NCI-H524 (cell line): ENCODE results near the gene ARHGEF38.

Experiments
- DNase-seq, 2 experiments: peaks; one replicate each; lab custom pipeline; 2025; lab: John Stamatoyannopoulos, UW

The ARHGEF38 gene

GRCh38 chr4:105613306-105613705, 60.9 kb downstream of the ARHGEF38 start:
- DNase-seq, result no peak

- no peak for DNase-seq
These were observed 66.9 kb downstream of the ARHGEF38 start for GRCh38 chr4:105619188-105619931.

DNA sequence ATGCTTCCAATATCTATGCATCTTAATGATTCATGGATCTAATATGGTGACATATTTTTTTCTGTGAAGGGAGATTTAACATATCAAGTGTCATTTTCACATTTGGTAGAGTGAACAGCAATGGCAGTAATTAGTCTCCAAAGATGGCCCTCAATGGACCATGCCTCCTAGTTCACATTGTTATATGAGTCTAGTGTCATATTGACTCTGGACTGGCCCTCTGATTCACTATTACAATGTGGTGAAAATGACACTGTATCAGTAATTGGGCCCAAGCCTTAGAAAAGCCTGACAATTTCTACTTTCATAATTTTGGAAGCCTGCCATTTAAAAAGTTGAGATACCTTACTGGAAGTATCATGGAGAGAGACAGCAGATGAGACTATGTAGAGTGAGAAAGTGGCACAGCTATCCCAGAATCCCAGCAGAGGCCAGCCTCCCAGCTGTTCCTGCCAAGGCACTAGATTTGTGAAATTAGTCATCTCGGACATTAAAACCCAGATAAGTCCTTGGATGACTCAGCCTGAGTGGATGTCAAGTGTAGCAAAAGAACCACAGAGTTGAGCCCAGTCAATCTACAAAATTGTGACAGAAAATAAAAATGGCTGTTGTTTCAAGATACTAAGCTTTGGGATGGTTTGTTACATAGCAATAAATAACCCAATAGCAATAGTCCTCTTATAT, 68.4 kb downstream of the ARHGEF38 start:
- DNase-seq, result no peak

GRCh38 chr4:105622269-105622668, 69.8 kb downstream of the ARHGEF38 start:
- DNase-seq, result no peak

DNA sequence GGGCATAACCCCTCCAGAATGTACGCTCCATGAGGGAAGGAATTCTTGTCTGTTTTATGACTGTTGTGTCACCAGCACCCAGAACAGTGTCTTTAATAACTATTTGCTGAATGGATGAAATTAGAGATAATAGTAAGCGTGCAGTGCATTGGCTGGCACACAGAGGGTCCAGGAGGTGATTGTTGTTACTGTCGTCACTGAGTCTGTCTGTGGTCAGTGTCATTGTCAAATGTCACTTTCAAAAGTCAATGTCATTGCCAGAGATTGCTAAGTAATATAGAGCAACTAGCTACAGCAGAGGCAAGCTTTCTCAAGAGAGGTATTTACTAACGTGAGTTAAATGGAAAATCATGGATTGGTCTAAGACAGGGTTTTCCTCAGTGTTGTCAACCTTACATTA, 70.7 kb downstream of the ARHGEF38 start:
- no peak for DNase-seq

DNA sequence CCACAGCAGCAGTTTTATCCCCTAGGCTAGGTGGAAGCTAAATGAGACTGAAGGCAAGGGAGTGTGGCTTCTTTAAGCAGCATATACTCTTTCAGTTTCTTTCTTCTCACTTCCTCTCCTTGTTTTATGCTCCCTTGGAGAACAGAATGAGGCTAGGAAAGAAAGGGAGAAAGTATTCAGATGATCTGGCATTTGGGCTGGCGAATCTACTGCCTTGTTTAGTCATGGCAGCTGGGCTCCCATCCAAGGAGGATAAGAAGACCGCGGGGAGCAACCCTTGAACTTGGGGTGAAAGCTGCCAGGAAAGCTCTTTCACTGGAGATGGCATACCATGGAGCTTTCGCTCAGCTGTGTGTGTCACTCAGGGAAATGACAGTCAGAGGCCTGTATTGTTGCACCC, 72.1 kb downstream of the ARHGEF38 start:
- no peak for DNase-seq

- no peak for DNase-seq
These were observed 72.8 kb downstream of the ARHGEF38 start for GRCh38 chr4:105625214-105625613.

DNA sequence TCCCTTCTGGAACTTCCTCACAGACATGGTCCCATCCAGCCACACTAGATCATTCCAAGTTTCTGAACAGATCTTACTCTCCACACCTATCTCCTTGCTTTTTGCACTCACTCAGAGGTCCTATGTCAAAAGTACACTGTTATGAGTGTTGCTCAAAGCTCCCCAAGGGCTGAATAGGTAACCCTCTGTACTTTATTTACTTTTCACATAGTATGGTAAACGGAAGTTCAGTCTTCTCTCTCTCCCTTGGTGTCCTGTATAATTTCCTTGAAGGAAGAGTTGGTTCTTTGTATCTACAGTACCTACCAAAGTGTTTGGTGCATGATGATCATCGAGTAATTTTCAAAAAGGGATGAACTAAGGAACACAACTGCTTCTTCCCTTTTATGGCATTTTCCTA, 74.4 kb downstream of the ARHGEF38 start:
- DNase-seq, result no peak

- no peak for DNase-seq
These were observed 75.2 kb downstream of the ARHGEF38 start for GRCh38 chr4:105627620-105628019.

- DNase-seq, result no peak
These were observed 78.5 kb downstream of the ARHGEF38 start for GRCh38 chr4:105630670-105631655.

GRCh38 chr4:105631818-105632400, 79.5 kb downstream of the ARHGEF38 start:
- DNase-seq, result no peak

GRCh38 chr4:105632599-105632998, 80.2 kb downstream of the ARHGEF38 start:
- DNase-seq, result no peak

DNA sequence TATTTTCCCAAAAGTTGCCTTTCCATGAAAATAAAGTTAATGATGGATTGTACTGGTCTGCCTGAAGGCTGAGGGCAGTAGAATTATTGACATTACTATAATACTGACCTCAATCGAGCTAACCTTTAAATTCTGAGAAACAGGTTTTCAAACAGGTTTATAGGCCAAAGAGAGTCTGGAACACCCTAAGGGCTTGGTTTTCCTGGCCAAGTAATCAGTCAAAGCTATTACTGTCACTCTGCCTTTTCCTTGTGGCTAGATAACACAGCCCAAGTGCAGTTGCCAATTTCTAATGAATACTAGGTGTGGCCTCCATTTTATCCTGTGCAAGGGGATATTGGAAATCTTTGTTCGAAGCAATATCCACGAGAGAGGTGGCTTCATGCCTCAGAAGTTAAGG, 80.8 kb downstream of the ARHGEF38 start:
- no peak for DNase-seq

DNA sequence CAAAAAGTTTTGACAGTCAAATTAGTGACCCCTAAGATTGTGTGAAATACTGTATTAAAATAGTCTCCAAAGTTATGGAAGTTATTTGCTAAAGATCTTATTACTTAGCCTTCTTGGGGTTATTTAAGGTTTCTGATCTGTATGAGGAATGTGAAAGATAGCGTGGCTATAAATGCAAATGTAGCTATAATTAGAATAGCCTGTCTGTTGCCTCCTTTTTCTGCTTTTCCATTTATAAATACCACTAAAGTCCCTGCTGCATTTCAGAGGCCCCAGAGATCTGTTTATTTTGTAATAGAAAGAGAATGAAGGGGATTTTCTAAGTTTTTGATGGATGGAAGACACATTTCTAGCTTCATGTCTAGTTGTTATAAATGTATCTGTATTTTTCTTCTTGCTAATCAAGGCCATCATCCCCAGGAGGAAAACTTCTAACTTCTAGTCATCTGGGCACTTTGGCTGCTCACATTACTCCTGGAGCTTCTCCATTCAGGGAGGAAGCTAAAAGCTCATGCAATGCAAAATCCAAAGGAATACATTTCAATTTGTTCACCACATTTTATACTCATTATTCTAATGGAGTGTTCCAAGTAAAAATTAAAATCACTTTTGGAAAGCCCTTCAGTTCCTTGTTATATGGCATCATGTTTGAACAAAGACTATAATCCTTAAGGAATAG, 82.1 kb downstream of the ARHGEF38 start:
- no peak for DNase-seq

DNA sequence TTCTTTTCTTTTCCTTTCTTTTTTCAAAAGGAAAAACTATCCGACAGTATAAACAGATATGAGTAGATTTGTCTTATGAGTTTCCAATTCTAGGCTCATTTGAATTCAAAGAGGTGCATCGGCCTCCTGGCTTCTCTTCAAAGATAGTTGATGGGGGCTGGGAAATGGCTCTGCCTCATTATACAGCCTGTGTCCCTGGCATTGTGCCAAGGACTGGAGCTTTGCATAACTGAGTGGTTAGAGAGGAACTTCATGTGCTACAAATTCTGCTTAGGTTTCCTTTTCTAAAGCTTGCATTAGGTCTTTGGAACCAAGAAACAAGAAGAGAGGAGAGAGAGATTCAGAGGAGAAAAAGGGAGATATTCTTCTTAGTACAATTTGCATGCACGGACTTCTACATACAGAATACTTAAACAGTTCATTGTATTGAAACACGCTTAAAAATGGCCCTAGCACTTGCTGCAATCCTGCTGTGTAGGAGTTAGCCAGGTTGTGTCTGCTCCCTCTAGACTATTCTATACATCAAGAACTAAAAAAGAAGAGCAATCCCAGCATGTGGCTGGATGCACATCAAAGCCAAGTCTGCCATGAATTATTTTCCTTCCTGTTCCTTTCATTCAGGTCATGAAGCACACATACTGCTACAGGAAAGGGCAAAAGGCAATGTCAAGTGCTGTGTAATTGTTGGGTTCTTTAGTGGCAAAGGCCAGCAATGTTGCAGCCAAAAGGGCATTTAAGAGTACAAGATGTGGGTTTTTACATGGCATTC, 85.2 kb downstream of the ARHGEF38 start:
- DNase-seq, result peak in 1 of 2 experiments; percentile 59

DNA sequence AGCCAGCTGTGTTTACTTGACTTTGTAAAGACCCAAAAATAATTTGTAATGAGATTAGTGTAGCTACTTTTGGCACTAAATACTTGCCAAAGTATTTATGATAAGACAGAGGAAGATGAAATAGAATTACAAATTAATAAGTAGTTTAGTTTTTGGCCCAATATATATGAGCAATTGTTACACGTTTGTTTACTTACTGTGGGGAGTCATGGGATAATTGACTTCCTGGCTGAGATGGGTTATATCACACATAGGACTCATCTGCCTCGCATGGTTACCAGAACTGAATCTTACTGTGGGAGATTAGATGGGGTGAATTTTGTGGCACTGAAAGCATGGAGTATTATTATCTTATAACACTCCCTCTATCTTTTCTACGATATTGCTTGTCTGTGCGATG, 89.4 kb downstream of the ARHGEF38 start:
- DNase-seq, result no peak

DNA sequence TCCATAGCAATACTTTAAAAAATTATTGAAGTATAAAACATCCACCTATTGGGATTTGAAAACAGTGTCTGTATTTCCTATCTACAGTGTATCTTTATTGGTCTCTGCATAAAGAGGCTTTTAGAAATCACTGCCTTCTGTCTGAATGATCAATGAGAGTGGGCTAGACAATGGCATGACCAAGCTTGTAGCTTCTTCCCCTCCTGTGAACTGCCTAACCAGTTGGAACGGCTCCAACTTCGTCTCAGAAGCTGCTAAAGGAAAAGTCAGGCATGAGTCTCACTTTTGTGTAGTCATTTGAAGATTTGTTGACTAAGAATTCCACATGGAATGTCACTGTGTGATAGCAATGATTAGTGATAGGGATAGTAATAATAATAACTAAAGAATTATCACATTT, 91.8 kb downstream of the ARHGEF38 start:
- DNase-seq, result no peak

GRCh38 chr4:105645440-105645839, 93.0 kb downstream of the ARHGEF38 start:
- DNase-seq, result no peak

- no peak for DNase-seq
These were observed 97.8 kb downstream of the ARHGEF38 start for GRCh38 chr4:105650190-105650589.

GRCh38 chr4:105651884-105652283, 99.5 kb downstream of the ARHGEF38 start:
- DNase-seq, result no peak
